HuH-7 (cell line): ENCODE data around the gene RAP1GDS1.
"Not testable (repeated sequence)": the region's sequence is repeated elsewhere in the genome, so short reads cannot be mapped to it uniquely, and the experiment has no call there.

ENCODE experiments used
- DNase-seq: peaks from one replicate; pipeline ENCODE4 v3.0.0; 2011; ENCODE audit warnings: low spot score

Gene RAP1GDS1

DNA sequence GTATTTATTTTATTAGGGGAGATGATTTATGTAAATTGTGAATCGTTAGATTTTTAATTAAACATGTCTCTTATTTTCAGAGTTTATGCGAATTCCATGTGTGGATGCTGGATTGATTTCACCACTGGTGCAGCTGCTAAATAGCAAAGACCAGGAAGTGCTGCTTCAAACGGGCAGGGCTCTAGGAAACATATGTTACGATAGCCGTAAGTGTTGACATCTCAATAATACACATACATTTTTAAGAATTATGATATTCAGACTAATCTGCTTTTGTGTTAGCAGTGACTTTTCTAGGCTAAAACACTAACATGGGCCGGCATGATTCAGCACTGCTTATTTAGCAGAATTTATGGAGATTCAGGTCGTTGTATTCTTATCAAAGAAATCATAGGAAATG, 91.2 kb downstream of the RAP1GDS1 start:
- DNase-seq: no peak

DNA sequence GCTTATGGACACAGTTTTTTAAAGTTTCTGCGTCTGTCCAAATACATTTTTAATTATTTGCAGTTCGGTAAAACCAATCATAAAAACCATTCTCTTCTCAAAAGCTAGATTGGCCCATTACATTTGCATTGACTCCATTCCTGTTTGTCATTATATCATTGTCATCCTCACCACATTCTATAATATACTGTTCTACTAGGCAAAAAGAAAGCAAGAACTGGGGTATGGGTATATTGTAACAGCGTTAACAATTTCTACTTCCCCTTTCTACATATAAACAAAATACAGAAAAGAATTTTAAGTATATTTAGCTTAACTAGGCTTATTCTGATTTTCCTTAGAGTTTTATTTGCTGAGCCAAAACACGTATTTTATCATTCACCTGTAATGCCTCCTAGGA, 91.8 kb downstream of the RAP1GDS1 start:
- no peak for DNase-seq

DNA sequence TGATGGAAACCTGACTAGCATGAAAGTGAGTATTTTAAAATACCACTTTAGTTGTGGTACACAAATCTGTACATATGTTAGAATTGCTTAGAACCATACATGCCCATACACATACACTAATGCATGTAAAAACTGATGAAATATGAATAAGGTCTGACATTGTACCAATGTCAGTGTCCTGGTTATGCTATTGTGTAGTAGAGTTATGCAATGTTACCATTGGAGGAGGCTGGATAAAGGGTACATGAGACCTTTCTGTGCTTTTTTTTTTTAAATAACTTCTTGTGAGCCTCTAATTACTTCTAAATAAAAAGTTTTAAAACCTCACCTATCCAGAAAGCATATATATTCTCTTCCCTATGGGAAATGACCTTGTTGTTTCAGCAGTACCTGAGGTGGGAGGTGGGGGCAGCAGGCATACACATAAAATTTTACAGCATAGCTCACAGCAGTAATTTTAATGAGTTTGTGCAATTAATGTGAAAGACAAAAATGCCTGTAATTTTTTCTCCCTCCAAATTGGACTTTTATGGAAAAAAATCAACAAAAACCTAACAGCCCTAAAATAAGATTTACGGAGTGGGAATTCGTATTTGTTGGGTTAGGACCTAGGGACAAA, 97.6 kb downstream of the RAP1GDS1 start:
- DNase-seq: no peak

DNA sequence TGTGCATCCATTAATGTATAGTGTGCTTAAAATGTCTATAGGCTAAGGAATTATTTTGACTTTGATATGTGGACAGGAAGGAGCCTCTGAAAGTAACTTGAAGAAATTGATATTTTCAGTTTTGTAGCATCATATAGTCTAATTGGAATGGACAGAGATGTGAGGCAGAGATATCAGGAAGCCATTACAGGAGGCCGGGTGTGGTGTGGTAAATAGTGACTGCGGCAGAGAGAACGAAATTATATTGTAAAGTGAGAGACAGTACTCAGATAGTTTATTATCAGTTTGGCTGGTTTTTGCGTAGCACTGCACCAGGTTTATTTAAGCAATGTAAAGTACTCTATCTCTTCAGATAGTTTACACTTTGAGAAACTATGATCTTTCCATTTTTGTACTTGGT, 98.5 kb downstream of the RAP1GDS1 start:
- no peak for DNase-seq

DNA sequence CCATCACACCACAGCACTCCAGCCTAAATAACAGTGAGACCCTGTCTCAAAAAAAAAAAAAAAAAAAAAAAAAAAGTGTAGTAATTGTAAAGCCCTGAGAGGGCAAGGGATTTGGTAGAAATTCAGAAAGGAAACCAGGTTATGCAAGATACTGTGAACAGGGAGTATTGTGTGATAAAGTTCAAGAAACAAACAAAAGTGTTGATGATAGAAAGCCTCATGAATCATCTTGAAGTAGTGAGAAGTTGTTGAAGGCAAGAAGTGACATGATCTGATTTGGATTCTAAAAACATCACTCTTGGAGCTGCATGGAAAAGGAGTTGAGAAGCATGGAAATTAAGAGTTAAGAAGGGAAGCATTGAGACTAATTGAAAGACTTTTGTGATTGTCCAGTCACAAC, 102.2 kb downstream of the RAP1GDS1 start:
- DNase-seq: no peak

DNA sequence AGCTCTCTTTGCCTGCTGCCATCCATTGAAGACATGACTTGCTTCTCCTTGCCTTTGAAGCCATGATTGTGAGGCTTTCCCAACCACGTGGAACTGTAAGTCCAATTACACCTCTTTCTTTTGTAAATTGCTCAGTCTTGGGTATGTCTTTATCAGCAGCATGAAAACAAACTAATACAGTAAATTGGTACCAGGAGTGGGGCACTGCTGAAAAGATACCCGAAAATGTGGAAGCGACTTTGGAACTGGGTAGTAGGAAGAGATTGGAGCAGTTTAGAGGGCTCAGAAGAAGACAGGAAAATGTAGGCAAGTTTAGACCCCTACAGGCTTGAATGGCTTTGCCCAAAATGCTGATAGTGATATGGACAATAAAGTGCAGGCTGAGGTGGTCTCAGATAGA, 105.1 kb downstream of the RAP1GDS1 start:
- DNase-seq: not testable (repeated sequence)

DNA sequence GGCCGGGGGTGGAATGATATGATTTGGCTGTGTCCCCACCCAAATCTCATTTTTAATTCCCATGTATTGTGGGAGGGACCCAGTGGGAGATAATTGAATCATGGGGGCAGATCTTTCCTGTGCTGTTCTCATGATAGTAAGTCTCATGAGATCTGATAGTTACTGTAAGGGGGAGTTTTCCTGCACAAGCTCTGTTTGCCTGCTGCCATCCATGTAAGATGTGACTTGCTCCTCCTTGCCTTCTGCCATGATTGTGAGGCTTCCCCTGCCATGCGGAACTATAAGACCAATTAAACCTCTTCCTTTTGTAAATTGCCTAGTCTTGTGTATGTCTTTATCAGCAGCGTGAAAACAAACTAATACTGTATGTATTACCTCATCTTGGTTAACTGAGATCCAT, 106.8 kb downstream of the RAP1GDS1 start:
- not testable (repeated sequence) for DNase-seq

DNA sequence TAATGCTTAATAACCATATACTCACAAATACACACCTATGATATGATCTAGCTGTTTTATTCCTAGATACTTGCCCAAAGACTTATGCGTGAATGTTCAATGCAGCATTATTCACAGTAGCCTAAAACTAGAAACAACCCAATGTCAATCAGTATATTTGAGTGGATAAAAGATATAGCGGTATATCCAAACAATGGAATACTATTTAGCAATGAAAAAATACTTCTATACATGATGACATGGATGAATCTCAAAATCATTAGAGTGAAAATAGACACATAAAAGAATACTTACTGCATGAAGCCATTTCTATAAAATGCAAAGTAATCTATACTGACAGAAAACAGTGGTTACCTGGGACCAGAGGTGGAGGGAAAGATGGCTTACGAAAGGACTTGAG, 108.1 kb downstream of the RAP1GDS1 start:
- DNase-seq: no peak

DNA sequence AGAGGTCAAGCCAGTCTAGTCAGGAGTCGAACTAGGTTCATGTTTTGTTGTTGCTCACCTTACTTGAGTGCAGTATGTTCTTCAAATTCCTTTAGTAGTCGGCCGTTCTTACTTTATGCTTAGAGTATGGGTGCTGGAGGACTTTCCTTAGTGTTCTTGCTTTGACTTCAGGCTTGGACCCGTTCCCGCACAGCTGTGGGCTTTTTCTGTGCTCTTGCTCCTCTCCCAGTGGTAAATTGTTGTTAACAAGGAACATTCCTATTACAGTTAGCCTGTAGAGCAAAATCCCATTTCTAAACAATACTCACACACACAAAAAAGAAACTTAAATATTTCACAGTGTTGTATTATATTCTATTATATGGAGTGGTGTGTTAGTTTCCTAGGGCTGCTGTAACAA, 113.5 kb downstream of the RAP1GDS1 start:
- no peak for DNase-seq

DNA sequence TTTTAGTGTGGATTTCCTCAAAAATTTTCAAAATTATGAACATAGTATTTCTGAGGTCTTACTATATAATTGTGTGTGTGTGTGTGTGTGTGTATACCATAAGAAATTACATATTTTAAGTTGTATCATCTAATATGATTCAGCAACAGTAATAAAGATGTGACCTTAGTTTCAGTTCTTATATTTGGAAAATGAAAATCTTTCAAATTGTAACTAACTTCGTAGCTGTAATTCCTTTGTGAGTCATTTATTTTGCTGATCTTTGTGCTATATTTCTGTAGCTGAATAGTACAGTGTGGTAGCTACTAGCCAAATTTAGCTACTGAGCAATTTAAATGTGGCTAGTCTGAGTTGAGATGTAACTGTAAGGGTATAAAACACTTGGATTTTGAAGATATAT, 116.4 kb downstream of the RAP1GDS1 start:
- DNase-seq: no peak

DNA sequence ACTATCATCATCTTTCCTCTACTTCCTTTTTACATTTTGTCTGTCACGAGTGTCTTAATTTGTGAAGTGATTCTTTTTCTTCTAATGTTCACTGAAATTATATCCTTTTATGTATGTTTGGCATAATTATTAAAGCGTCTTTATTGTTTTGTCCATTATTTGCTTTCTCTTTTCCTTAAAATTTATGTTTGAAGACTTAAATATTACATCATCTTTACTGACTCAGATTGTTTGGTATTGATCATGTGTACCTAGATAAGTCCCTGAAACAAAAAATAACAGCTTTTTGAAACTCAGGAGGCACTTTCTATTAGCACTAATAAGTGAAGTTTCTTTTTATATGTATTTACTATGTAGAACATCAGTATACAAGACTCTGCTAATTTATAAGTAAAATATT, 120.1 kb downstream of the RAP1GDS1 start:
- DNase-seq: no peak

DNA sequence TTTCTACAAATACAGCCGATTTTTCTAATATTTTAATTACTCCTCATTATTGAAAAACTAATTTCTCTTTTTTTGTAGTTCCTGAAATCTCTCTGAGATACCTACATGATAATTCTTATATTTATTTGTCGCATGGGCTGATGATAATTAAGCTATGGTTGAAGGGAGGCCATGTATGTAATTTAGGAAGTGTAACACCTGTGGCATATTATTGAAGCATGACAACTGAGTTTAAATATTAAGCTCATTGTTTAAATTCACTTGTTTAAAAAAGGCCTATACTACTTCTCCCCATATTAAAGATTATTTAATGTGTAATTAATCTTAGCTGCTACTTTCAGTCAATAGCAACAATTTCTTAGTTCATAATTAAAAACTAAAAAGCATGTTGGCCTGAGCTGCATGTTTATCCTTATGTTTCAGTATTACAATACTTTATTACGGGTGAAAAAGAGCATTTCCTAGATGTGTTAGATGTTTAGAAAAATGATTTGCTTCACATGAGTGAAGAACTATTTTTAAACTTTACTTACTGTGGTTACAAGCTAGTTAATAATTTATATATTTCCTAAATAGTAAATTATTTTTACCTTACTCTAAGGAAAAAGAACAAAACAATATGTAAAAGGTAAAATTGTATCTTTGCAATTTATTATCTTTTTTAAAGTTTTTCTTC, 122.4 kb downstream of the RAP1GDS1 start:
- DNase-seq: no peak

DNA sequence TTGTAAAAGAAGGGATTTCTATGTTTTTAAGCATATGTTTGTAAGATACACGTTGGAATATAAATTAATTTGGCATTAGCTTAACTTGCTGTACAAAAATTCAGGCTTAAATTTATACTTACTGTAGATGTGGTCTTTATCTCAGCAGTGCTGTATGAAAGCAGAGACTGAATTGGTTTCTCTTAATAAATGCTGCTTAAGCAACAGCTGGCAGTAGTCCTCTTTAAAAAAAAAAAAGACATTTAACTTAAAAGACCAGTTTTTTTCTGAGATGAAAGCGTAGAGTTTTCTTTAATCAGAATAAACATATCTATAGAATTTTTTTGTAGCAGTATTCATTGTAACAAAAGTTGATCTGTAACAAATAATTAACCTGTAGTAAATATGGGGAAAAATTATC, 124.6 kb downstream of the RAP1GDS1 start:
- no peak for DNase-seq

DNA sequence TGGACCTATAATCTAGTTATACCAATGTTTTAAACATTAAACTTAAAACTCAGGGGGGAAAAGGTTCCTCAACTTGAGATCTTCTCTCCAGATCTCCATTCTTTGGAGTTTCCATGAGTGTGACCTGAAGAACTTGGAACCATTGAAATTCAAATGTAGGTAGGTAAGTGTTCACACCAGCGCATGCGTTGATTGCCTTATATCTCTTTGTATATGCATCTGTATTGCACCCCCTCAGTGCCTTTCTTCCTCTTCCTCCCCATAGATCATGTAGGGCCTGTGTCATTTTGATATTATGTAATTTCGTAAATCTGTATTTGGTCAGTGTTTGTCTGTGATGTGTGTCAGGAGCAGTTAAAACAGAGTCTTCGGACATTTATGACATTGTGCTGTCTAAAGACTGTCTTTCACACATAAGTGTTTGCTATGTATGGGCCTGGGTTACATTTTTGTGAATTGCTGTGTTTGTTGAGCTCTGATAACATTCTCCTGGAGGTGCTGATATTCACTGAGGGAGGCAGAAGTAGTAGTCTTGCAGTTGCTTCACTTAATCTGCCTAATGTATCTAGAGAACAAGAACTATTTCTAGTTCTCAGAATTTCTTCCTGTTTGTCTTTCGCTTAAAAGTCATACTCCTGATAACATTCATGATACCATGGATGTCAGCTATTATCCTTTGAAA, 126.3 kb downstream of the RAP1GDS1 start:
- no peak for DNase-seq

DNA sequence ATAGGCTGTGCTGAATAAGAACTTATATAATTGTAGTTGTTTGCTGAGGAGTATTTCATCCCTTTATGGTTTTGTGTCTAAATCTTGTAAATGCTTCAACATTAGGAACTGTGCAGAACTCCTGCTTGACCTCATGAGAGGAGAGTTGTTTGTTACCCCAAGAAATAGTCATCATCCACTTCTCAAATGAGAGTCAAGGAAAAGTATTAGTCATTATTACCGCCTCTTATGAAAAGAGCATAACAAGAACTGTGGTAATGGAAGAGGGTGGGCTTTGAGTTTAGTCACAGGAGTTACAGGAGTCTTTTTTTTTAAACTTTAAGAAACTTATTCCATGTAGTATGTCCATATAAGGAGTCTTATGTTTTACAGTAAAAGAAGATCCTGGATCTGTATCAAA, 132.9 kb downstream of the RAP1GDS1 start:
- DNase-seq: no peak

DNA sequence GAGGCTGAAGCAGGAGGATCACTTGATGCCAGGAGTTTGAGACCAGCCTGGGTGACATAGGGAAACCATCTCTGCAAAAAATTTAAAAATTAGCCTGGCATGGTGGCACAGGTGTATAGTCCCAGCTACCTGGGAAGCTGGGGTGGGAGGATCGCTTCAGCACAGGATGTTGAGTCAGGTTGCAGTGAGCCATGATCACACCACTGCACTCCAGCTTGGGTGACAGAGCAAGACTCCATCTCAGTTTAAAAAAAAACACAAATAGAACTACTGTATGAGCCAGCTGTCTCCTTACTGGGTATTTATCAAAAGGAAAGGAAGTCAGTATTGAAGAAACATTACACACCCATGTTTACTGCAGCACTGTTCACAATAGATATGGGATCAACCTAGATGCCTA, 138.7 kb downstream of the RAP1GDS1 start:
- DNase-seq: no peak

DNA sequence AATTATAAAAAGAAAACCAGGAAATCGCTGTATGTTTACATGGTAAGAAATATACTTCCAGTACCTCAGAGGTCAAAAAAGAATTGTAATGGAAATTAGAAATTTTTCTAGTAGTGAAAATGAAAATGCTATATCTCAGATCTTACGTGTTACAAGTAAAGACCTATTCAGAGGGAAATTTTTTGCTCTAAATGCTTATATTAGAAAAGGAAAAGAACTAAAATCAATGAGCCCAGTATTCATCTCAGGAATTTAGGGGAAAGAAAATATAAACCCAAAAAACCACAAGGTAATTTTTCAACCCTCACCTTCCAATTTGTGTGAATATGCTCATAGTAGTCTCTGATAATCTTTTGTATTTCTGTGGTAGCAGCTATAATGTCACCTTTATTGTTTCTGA, 145.6 kb downstream of the RAP1GDS1 start:
- no peak for DNase-seq

DNA sequence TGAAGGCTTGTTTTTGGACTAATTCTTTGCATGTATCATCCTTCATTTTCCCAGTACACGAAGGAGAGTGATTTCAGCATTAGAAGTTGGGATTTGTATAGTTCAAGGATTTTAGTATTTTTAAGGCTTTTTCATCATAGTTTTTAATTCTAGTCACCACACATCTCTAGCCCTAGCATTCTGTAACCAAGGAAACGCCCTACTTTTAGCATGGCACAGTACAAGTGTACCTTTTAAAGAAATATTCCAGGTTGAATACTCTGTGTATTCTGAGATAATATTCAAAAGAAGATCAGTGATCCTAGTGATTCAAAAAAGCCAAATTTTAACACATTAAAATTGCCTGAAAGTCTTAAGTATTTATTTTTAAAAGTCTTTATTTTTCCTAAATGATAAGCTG, 150.5 kb downstream of the RAP1GDS1 start:
- no peak for DNase-seq

DNA sequence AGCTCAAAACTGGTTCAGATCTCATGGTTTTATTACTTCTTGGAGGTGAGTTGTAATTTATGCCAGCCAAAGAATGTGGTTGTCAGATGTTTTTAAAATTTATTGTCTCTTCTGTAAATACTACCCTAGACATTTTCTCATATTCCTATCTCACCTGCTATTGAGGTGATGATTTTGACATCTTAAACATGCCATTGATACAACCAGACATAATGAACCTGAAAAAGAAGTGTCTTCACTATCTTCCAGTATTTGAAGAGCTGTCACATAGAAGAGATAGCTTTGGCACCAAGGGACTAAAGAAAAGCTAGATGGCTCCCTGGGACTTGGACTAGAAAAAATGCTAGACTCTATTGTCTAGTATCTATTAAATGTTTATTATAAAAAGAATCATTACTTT, 155.7 kb downstream of the RAP1GDS1 start:
- DNase-seq: no peak

DNA sequence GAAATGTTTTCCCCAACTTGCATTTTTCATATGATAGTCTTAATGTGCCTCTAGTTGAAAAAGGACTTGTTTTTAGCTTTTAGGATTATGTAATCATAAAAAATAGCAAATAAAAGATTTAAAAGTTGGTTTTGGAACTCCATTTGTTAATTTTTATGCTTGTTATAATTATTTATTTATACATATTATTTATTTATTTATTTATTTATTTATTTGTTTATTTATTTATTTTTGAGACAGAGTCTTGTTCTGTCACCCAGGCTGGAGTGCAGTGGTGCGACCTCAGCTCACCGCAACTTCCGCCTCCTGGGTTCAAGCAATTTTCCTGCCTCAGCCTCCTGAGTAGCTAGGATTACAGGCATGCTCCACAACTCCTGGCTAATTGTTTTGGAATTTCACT, 159.0 kb downstream of the RAP1GDS1 start:
- DNase-seq: not testable (repeated sequence)

DNA sequence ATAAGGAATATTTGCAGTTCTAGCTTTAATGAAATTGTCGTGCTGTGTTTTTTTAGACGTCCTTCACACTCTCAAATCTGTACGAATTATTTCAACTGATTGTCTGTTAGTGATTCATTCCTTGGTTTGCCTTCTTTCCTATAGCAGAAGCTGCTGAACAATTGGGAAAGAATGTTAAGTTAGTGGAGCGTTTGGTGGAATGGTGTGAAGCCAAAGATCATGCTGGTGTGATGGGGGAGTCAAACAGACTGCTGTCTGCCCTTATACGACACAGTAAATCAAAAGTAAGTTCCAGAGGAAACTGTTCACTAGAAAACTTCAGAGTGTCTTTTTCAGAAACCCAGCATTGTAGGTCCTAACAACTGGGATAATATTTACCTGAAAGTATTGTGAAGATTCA, 159.9 kb downstream of the RAP1GDS1 start:
- DNase-seq: no peak

DNA sequence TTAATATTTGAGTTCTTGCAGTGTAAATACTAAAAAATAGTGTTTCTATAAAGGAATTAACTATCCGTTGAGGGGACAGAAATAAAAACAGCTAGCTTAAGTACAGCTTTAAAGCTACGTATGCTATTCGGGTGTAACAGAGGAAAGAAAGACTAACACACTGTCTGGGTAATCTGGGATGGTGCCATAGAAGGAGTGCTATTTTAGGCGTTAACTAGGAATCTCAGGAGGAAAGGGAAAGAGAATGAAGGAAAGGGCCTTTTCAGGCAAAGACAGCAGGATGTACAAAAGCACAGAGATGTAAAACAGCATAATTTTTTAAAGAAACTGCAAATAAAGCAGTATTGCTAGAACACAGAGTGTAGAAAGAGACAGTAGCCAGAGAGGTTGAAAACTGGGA, 161.8 kb downstream of the RAP1GDS1 start:
- no peak for DNase-seq

DNA sequence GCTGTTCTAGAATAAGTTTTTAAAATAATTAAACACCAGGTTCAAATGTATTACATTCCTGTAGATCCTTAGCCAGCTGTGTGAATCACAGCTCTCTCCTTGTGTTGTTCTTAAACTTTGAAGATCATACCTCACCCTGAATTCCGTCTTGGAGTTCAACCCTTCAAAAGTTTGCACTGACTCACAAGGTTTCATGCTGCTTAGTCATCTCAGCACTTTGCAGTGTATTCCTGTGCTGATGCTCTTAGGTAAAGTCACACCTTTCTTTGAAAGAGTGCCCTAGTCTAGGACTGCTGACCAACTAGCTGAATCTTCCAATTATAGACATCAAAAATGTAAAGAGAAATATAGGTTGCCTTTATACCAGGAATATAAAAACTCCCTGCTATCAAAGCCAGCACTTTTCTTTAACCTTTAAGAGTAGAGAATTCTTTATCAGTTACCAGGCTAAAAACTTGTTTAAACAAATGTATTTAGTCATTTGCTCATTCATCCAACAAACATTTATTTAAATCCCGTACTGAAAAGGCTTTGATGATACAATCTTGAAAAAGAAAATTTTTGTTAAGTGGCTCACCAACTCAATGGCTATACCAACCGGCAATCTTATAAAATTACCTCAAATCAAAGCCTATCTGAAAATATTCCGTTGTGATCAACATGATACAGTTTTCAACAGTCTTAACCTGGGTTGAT, 169.7 kb downstream of the RAP1GDS1 start:
- DNase-seq: no peak
